ENCODE results near the gene SRGN.
A peak's percentile ranks its signal among the peaks of the same experiment; 100 is the strongest.

The SRGN gene

GRCh38 chr10:69062901-69063300 is 25.0 kb upstream of the SRGN start:
- no peak overlapping the region for H3K23ac ChIP-seq (ENCODE audit: low read length in 2 of 2)
- 98% methylated on average over 2 of the region's 5 CpGs for WGBS

GRCh38 chr10:69064762-69065328 is 23.1 kb upstream of the SRGN start:
- no peaks in the 10 kb centered on the region for H3K79me1 ChIP-seq (replicated peaks; ENCODE audit: low read length, poor library complexity, severe bottlenecking)

More at GRCh38 chr10:69062901-69063300, 25.0 kb upstream of the SRGN start:
- H3K9ac ChIP-seq (ENCODE audit: low read length) = no peak overlapping the region
- H3K4me3 ChIP-seq (ENCODE audit: insufficient read depth in 1 of 2, low read depth in 1 of 2, low read length in 2 of 2) = no peak overlapping the region
- H3K4me1 ChIP-seq (ENCODE audit: control insufficient read depth, insufficient read depth, low read depth, low read length) = peaks cover 13% of the 10 kb centered on the region
- no peak overlapping the region for H2BK12ac ChIP-seq (ENCODE audit: low read length in 2 of 2)
- H2BK5ac ChIP-seq (ENCODE audit: low read depth, low read length, poor library complexity, severe bottlenecking) = no peak overlapping the region
- peak overlapping the region; percentile 87 for H3K27ac ChIP-seq (ENCODE audit: low read length, poor library complexity, severe bottlenecking)
- H2AK5ac ChIP-seq (ENCODE audit: low read length, severe bottlenecking) = peak overlapping the region; percentile 81
- no peak overlapping the region for H4K91ac ChIP-seq (ENCODE audit: low read length)
- no peaks in the 10 kb centered on the region for H3K79me1 ChIP-seq (replicated peaks; ENCODE audit: low read length, poor library complexity, severe bottlenecking)
- H2AFZ ChIP-seq (ENCODE audit: low read depth, low read length) = no peak overlapping the region
- no peaks in the 10 kb centered on the region for H3K36me3 ChIP-seq (ENCODE audit: control insufficient read depth in 1 of 2, insufficient read depth in 2 of 2, low read depth in 1 of 2, low read length in 2 of 2)
- no peak overlapping the region for H3K4me2 ChIP-seq (ENCODE audit: low read length, poor library complexity, severe bottlenecking)
- no peak overlapping the region for H3K14ac ChIP-seq (ENCODE audit: low read length in 2 of 2)
- no peak for DNase-seq
- no peak overlapping the region for H2BK120ac ChIP-seq (ENCODE audit: low read depth, low read length)
- H2BK15ac ChIP-seq (ENCODE audit: low read depth, poor library complexity, severe bottlenecking) = no peak overlapping the region
- no peaks in the 10 kb centered on the region for H3K9me3 ChIP-seq (ENCODE audit: control insufficient read depth, low read length)
- H3K27me3 ChIP-seq (ENCODE audit: control insufficient read depth in 1 of 2, insufficient read depth in 1 of 2, low read length in 2 of 2) = no peaks in the 10 kb centered on the region
- no peak overlapping the region for H3K4ac ChIP-seq (ENCODE audit: low read depth in 1 of 2, low read length in 2 of 2)
- peak overlapping the region in 1 of 2 experiments; percentile 64 for H3K18ac ChIP-seq (ENCODE audit: low read depth in 1 of 2, low read length in 2 of 2)
- no peak overlapping the region for H4K8ac ChIP-seq (ENCODE audit: low read length)

GRCh38 chr10:69065406-69066361 is 22.2 kb upstream of the SRGN start:
- Histone ChIP-seq H4K8ac (ENCODE audit: low read length) (peak overlapping the region; percentile 87), H3K4me1 (ENCODE audit: control insufficient read depth, insufficient read depth, low read depth, low read length) (peaks cover 16% of the 10 kb centered on the region), H2AK5ac (ENCODE audit: low read length, severe bottlenecking) (peak overlapping the region; percentile 88), H3K9ac (ENCODE audit: low read length) (peak overlapping the region; percentile 78), H3K4me2 (ENCODE audit: low read length, poor library complexity, severe bottlenecking) (no peak overlapping the region), H3K9me3 (ENCODE audit: control insufficient read depth, low read length) (no peaks in the 10 kb centered on the region), H3K27me3 (ENCODE audit: control insufficient read depth in 1 of 2, insufficient read depth in 1 of 2, low read length in 2 of 2) (no peaks in the 10 kb centered on the region), H2BK12ac (ENCODE audit: low read length in 2 of 2) (no peak overlapping the region), H3K36me3 (ENCODE audit: control insufficient read depth in 1 of 2, insufficient read depth in 2 of 2, low read depth in 1 of 2, low read length in 2 of 2) (no peaks in the 10 kb centered on the region), H3K14ac (ENCODE audit: low read length in 2 of 2) (no peak overlapping the region), H3K18ac (ENCODE audit: low read depth in 1 of 2, low read length in 2 of 2) (peak overlapping the region in 1 of 2 experiments; percentile 13), H2AFZ (ENCODE audit: low read depth, low read length) (no peak overlapping the region), H3K4me3 (ENCODE audit: insufficient read depth in 1 of 2, low read depth in 1 of 2, low read length in 2 of 2) (peak overlapping the region in 1 of 2 experiments; percentile 27), H3K23ac (ENCODE audit: low read length in 2 of 2) (no peak overlapping the region), H2BK5ac (ENCODE audit: low read depth, low read length, poor library complexity, severe bottlenecking) (no peak overlapping the region), H2BK120ac (ENCODE audit: low read depth, low read length) (peak overlapping the region; percentile 55), H4K91ac (ENCODE audit: low read length) (peak overlapping the region; percentile 11), H3K27ac (ENCODE audit: low read length, poor library complexity, severe bottlenecking) (no peak overlapping the region), H3K79me1 (replicated peaks; ENCODE audit: low read length, poor library complexity, severe bottlenecking) (no peaks in the 10 kb centered on the region), H3K4ac (ENCODE audit: low read depth in 1 of 2, low read length in 2 of 2) (no peak overlapping the region), H2BK15ac (ENCODE audit: low read depth, poor library complexity, severe bottlenecking) (no peak overlapping the region)
- peak; percentile 87 for DNase-seq
- WGBS = 83% methylated on average over 6 of the region's 8 CpGs

More at GRCh38 chr10:69064762-69065328, 23.1 kb upstream of the SRGN start:
- peak overlapping the region in 1 of 2 experiments; percentile 27 for H3K4me3 ChIP-seq (ENCODE audit: insufficient read depth in 1 of 2, low read depth in 1 of 2, low read length in 2 of 2)
- H2BK12ac ChIP-seq (ENCODE audit: low read length in 2 of 2) = no peak overlapping the region
- H4K91ac ChIP-seq (ENCODE audit: low read length) = no peak overlapping the region
- peak overlapping the region; percentile 88 for H2AK5ac ChIP-seq (ENCODE audit: low read length, severe bottlenecking)
- no peak overlapping the region for H4K8ac ChIP-seq (ENCODE audit: low read length)
- no peak for DNase-seq
- 70% methylated on average over 6 of the region's 6 CpGs for WGBS
- H2BK15ac ChIP-seq (ENCODE audit: low read depth, poor library complexity, severe bottlenecking) = no peak overlapping the region
- H3K27me3 ChIP-seq (ENCODE audit: control insufficient read depth in 1 of 2, insufficient read depth in 1 of 2, low read length in 2 of 2) = no peaks in the 10 kb centered on the region
- no peak overlapping the region for H3K4ac ChIP-seq (ENCODE audit: low read depth in 1 of 2, low read length in 2 of 2)
- peaks cover 16% of the 10 kb centered on the region for H3K4me1 ChIP-seq (ENCODE audit: control insufficient read depth, insufficient read depth, low read depth, low read length)
- H3K9me3 ChIP-seq (ENCODE audit: control insufficient read depth, low read length) = no peaks in the 10 kb centered on the region
- H3K36me3 ChIP-seq (ENCODE audit: control insufficient read depth in 1 of 2, insufficient read depth in 2 of 2, low read depth in 1 of 2, low read length in 2 of 2) = no peaks in the 10 kb centered on the region
- peak overlapping the region; percentile 78 for H3K9ac ChIP-seq (ENCODE audit: low read length)
- no peak overlapping the region for H2AFZ ChIP-seq (ENCODE audit: low read depth, low read length)
- H3K4me2 ChIP-seq (ENCODE audit: low read length, poor library complexity, severe bottlenecking) = no peak overlapping the region
- H3K27ac ChIP-seq (ENCODE audit: low read length, poor library complexity, severe bottlenecking) = no peak overlapping the region
- no peak overlapping the region for H3K23ac ChIP-seq (ENCODE audit: low read length in 2 of 2)
- H3K18ac ChIP-seq (ENCODE audit: low read depth in 1 of 2, low read length in 2 of 2) = no peak overlapping the region
- H3K14ac ChIP-seq (ENCODE audit: low read length in 2 of 2) = no peak overlapping the region
- no peak overlapping the region for H2BK120ac ChIP-seq (ENCODE audit: low read depth, low read length)
- H2BK5ac ChIP-seq (ENCODE audit: low read depth, low read length, poor library complexity, severe bottlenecking) = no peak overlapping the region

GRCh38 chr10:69067189-69067588 is 20.7 kb upstream of the SRGN start:
- H4K91ac ChIP-seq (ENCODE audit: low read length) = no peak overlapping the region
- no peak overlapping the region for H2BK5ac ChIP-seq (ENCODE audit: low read depth, low read length, poor library complexity, severe bottlenecking)
- no peak overlapping the region for H4K8ac ChIP-seq (ENCODE audit: low read length)
- H3K36me3 ChIP-seq (ENCODE audit: control insufficient read depth in 1 of 2, insufficient read depth in 2 of 2, low read depth in 1 of 2, low read length in 2 of 2) = no peaks in the 10 kb centered on the region
- H2BK12ac ChIP-seq (ENCODE audit: low read length in 2 of 2) = no peak overlapping the region
- no peak overlapping the region for H3K23ac ChIP-seq (ENCODE audit: low read length in 2 of 2)
- H3K14ac ChIP-seq (ENCODE audit: low read length in 2 of 2) = no peak overlapping the region
- no peaks in the 10 kb centered on the region for H3K79me1 ChIP-seq (replicated peaks; ENCODE audit: low read length, poor library complexity, severe bottlenecking)
- no peak overlapping the region for H3K4me3 ChIP-seq (ENCODE audit: insufficient read depth in 1 of 2, low read depth in 1 of 2, low read length in 2 of 2)
- no peak overlapping the region for H2AK5ac ChIP-seq (ENCODE audit: low read length, severe bottlenecking)
- H2BK15ac ChIP-seq (ENCODE audit: low read depth, poor library complexity, severe bottlenecking) = no peak overlapping the region
- no peak overlapping the region for H3K27ac ChIP-seq (ENCODE audit: low read length, poor library complexity, severe bottlenecking)
- no peak overlapping the region for H3K18ac ChIP-seq (ENCODE audit: low read depth in 1 of 2, low read length in 2 of 2)
- 90% methylated on average over 3 of the region's 3 CpGs for WGBS
- no peak overlapping the region for H3K4ac ChIP-seq (ENCODE audit: low read depth in 1 of 2, low read length in 2 of 2)
- no peaks in the 10 kb centered on the region for H3K27me3 ChIP-seq (ENCODE audit: control insufficient read depth in 1 of 2, insufficient read depth in 1 of 2, low read length in 2 of 2)
- H3K9ac ChIP-seq (ENCODE audit: low read length) = no peak overlapping the region
- DNase-seq = no peak
- H2AFZ ChIP-seq (ENCODE audit: low read depth, low read length) = no peak overlapping the region
- no peaks in the 10 kb centered on the region for H3K9me3 ChIP-seq (ENCODE audit: control insufficient read depth, low read length)
- no peak overlapping the region for H3K4me2 ChIP-seq (ENCODE audit: low read length, poor library complexity, severe bottlenecking)
- peaks cover 13% of the 10 kb centered on the region for H3K4me1 ChIP-seq (ENCODE audit: control insufficient read depth, insufficient read depth, low read depth, low read length)
- H2BK120ac ChIP-seq (ENCODE audit: low read depth, low read length) = no peak overlapping the region
